Natural killer cell treated with Interleukin-12 subunit alpha and Interleukin-12 subunit beta and Interleukin-15 and Interleukin-18, amount 100 ng/mL, for 72 hours (primary cell): Measurements from ENCODE around the gene HMGXB3. TPM values are rescaled to one million over a fixed set of nuclear protein-coding genes. Genes with fewer than 3 reads are reported as not detected.

ENCODE experiments used
- ATAC-seq, 2 donors: fragments of 150-1000 bp; cut with Tn5 transposase in 1 of 2; sonication (Bioruptor Pico), chemical (Tn5 transposase) in 1 of 2; 2 replicates each; pipeline ENCODE4 v1.10.0; 2021
- DNase-seq: peaks from one replicate; pipeline ENCODE4 v3.0.0; 2022; ENCODE audit warnings: low spot score
- H3K27ac Mint-ChIP-seq, 2 donors: 1 replicate in 1 of 2; 2 replicates in 1 of 2; pipeline ENCODE4 v1.8.0; 2022; ENCODE audit warnings: mixed read lengths in 2 of 2, mild to moderate bottlenecking in 1 of 2, moderate library complexity in 1 of 2
- H3K27me3 Mint-ChIP-seq, 2 donors: 1 replicate in 1 of 2; 2 replicates in 1 of 2; pipeline ENCODE4 v1.8.0; 2022; ENCODE audit warnings: mixed read lengths in 2 of 2
- H3K36me3 Mint-ChIP-seq: one replicate; pipeline ENCODE4 v1.8.0; 2022; ENCODE audit warnings: mixed read lengths
- H3K4me1 Mint-ChIP-seq, 2 donors: 1 replicate in 1 of 2; 2 replicates in 1 of 2; pipeline ENCODE4 v1.8.0; 2022; ENCODE audit warnings: low read depth in 2 of 2, mixed read lengths in 2 of 2, mild to moderate bottlenecking in 1 of 2
- H3K4me3 Mint-ChIP-seq: one replicate; pipeline ENCODE4 v1.8.0; 2022; ENCODE audit warnings: mixed read lengths
- H3K9me3 Mint-ChIP-seq: 2 replicates; pipeline ENCODE4 v1.8.0; 2022; ENCODE audit warnings: mixed read lengths
- total RNA-seq, 2 donors: library from RNA; stranded (reverse); gene quantifications; one replicate each; pipeline ENCODE4 v1.2.3, GENCODE V29; 2022

The HMGXB3 gene
- total RNA-seq, 2 donors from 2014 or later, result 47.5 to 76.7 TPM

- Mint-ChIP-seq H3K27ac (no peak overlapping the region), H3K4me1 (peaks cover 2 to 3% of the 10 kb centered on the region in 2 donors), H3K36me3 (no peaks in the 10 kb centered on the region)
Measured at GRCh38 chr5:150097152-150097551, 96.6 kb downstream of the HMGXB3 start.

GRCh38 chr5:150101023-150101422 lies 100.5 kb downstream of the HMGXB3 start:
- Mint-ChIP-seq H3K9me3 (no peaks in the 10 kb centered on the region), H3K4me1 (no peaks in the 10 kb centered on the region), H3K27me3 (peaks cover 10 to 11% of the 10 kb centered on the region in 2 donors), H3K4me3 (no peak overlapping the region), H3K27ac (no peak overlapping the region), H3K36me3 (no peaks in the 10 kb centered on the region)
- ATAC-seq (no peak), DNase-seq (no peak)

More at GRCh38 chr5:150097152-150097551, 96.6 kb downstream of the HMGXB3 start:
- no peak for ATAC-seq
- H3K4me3 Mint-ChIP-seq, result no peak overlapping the region
- peaks cover 19 to 32% of the 10 kb centered on the region in 2 donors for H3K27me3 Mint-ChIP-seq
- H3K9me3 Mint-ChIP-seq, result no peaks in the 10 kb centered on the region
- no peak for DNase-seq

Other genes with a start within 250 kb of the HMGXB3 start
- gene PDE6A, start 55.9 kb upstream of the HMGXB3 start, total RNA-seq, result not detected
- 10 to 100 TPM in 1 of 2 donors, 1 to 10 TPM in 1; 8.6 to 10.1 TPM for gene SLC26A2, start 40.0 kb upstream of the HMGXB3 start, total RNA-seq
- 1 to 10 TPM; 2.4 to 2.7 TPM for gene TIGD6, start 85 bp upstream of the HMGXB3 start, total RNA-seq
- 1 to 10 TPM in 1 of 2 donors, not detected in 1; 1.4 TPM for gene CSF1R, start 85.8 kb downstream of the HMGXB3 start, total RNA-seq
- gene PDGFRB, start 155.1 kb downstream of the HMGXB3 start, total RNA-seq, result 1 to 10 TPM; 4.4 to 9.0 TPM
- not detected for gene CDX1, start 166.0 kb downstream of the HMGXB3 start, total RNA-seq
- gene SLC6A7, start 189.3 kb downstream of the HMGXB3 start, total RNA-seq, result not detected